Gastrocnemius medialis (tissue), 4 donors: ENCODE measurements around the gene GPR152. TPM values are rescaled to one million over a fixed set of nuclear protein-coding genes. Genes with fewer than 3 reads are reported as not detected.
"Not testable (repeated sequence)": the region's sequence is repeated elsewhere in the genome, so short reads cannot be mapped to it uniquely, and the experiment has no call there.

Source experiments
- ATAC-seq, 2 donors: fragments of 150-250 bp; one replicate each; pipeline ENCODE4 v1.9.1; 2016
- DNase-seq, 2 donors: peaks; one replicate each; pipeline ENCODE4 v3.0.0-alpha.2; 2019
- H3K27ac ChIP-seq, 4 donors: fragments of 200-600 bp; sonication (generic); 1 replicate in 1 of 4; 2 replicates in 3 of 4; pipeline ENCODE4 v1.5.1; 2016 to 2018; ENCODE audit warnings: mild to moderate bottlenecking in 2 of 4, moderate library complexity in 1 of 4
- H3K27me3 ChIP-seq, 3 donors: fragments of 200-600 bp; sonication (generic) in 2 of 3; 1 replicate in 1 of 3; 2 replicates in 2 of 3; pipeline versions ENCODE4 v1.5.1 to v1.6.0; 2016 to 2019; ENCODE audit warnings: mild to moderate bottlenecking in 1 of 3, moderate library complexity in 1 of 3
- H3K36me3 ChIP-seq, 2 donors: fragments of 200-600 bp; sonication (generic) in 1 of 2; one replicate each; pipeline ENCODE4 v1.5.1; 2017 to 2018
- H3K4me1 ChIP-seq, 2 donors: fragments of 200-600 bp; sonication (generic) in 1 of 2; one replicate each; pipeline ENCODE4 v1.5.1; 2016 to 2017; ENCODE audit warnings: mild to moderate bottlenecking in 2 of 2
- H3K4me3 ChIP-seq, 4 donors: fragments of 200-600 bp; sonication (generic) in 3 of 4; 1 replicate in 1 of 4; 2 replicates in 3 of 4; pipeline ENCODE4 v1.5.1; 2016 to 2019; ENCODE audit warnings: mild to moderate bottlenecking in 2 of 4
- H3K9me3 ChIP-seq, 3 donors: fragments of 200-600 bp; sonication (generic) in 2 of 3; 1 replicate in 1 of 3; 2 replicates in 2 of 3; pipeline ENCODE4 v1.5.1; 2016 to 2019
- CTCF ChIP-seq, 5 experiments: fragments of 450-650 bp in 3 of 5; fragments of 200-600 bp in 2 of 5; sonication (generic) in 2 of 5; IDR thresholded peaks in 4 of 5; conservative IDR thresholded peaks in 1 of 5; 1 replicate in 4 of 5; 2 replicates in 1 of 5; pipeline ENCODE4 v1.5.1; 2016 to 2019; ENCODE audit warnings: antibody characterized with exemption in 5 of 5, mild to moderate bottlenecking in 3 of 5, moderate library complexity in 3 of 5
- POLR2A ChIP-seq, 2 donors: fragments of 450-650 bp; IDR thresholded peaks; one replicate each; pipeline ENCODE4 v1.6.1; 2017; ENCODE audit warnings: antibody characterized with exemption in 2 of 2, mild to moderate bottlenecking in 2 of 2, moderate library complexity in 2 of 2
- in situ Hi-C, 4 donors: fragments of 200-750 bp; cut with MboI; loops; one replicate each; pipeline versions ENCODE4 v1.15.0 to v1.8.0; 2017; ENCODE audit warnings: low sequenced_read_pairs in 4 of 4
- intact Hi-C: fragments of 100-400 bp; cut with DNase I; formaldehyde crosslinking; loops from one replicate; pipeline ENCODE4 v1.15.1; 2023; ENCODE audit warnings: low total_unique reads
- microRNA-seq, 2 donors: library from miRNA; unstranded; fragments of <30 nt; microRNA quantifications; one replicate each; pipeline ENCODE4, GENCODE V29; 2016; ENCODE audit warnings: borderline replicate concordance in 2 of 2
- total RNA-seq, 4 donors: library from RNA; depleted of rRNA; stranded (reverse); fragments of >200 nt; gene quantifications; one replicate each; pipeline versions ENCODE4 v1.1.0 to v1.2.3, GENCODE V29; 2016

GPR152 gene
- total RNA-seq, 4 donors from 2014 or later = not detected

GRCh38 chr11:67404515-67405195 is 47.9 kb downstream of the GPR152 start:
- Histone ChIP-seq H3K4me3 (no peak overlapping the region), H3K36me3 (peaks cover 0 to 5% of the 10 kb centered on the region in 2 donors), H3K4me1 (peaks cover 19% of the 10 kb centered on the region in 2 donors), H3K27me3 (peaks cover 5 to 16% (median 10%) of the 10 kb centered on the region in 3 donors), H3K9me3 (no peaks in the 10 kb centered on the region), H3K27ac (no peak overlapping the region)
- TF ChIP-seq POLR2A (IDR thresholded peaks at IDR 0.05) = no peak
- ATAC-seq = no peak
- in situ Hi-C loops = no loop called here
- no peak for DNase-seq
- intact Hi-C loops = no loop called here

GRCh38 chr11:67403085-67403484 is 49.4 kb downstream of the GPR152 start:
- Histone ChIP-seq H3K36me3 (peaks cover 0 to 20% of the 10 kb centered on the region in 2 donors), H3K27ac (peak overlapping the region in 1 of 4 donors; percentile 89), H3K4me1 (peaks cover 19 to 20% of the 10 kb centered on the region in 2 donors)
- DNase-seq, ATAC-seq, H3K4me3 ChIP-seq, H3K9me3 ChIP-seq, in situ Hi-C loops, H3K27me3 ChIP-seq, intact Hi-C loops: not testable (repeated sequence)

GRCh38 chr11:67402192-67402839 is 50.2 kb downstream of the GPR152 start:
- H3K27me3 ChIP-seq, DNase-seq, H3K9me3 ChIP-seq, ATAC-seq, in situ Hi-C loops: not testable (repeated sequence)
- Histone ChIP-seq H3K27ac (peak overlapping the region; percentile 87 to 96 (median 90)), H3K4me1 (peaks cover 20% of the 10 kb centered on the region in 2 donors), H3K4me3 (peak overlapping the region; percentile 35 to 97 (median 72)), H3K36me3 (peaks cover 0 to 28% of the 10 kb centered on the region in 2 donors)
- intact Hi-C loops = loop anchor here (1.0 kb wide), 1 partner anchor 19 kb away; no protein-coding TSS in a partner anchor

GRCh38 chr11:67401495-67402191 is 50.9 kb downstream of the GPR152 start, which contains the start of gene PPP1CA:
Gene PPP1CA, minus strand, starts transcription at chr11:67401858. Its CDS starts 76 bp downstream, at chr11:67401782.
- TF ChIP-seq CTCF (IDR thresholded peaks at IDR 0.05 in 4 of 5, conservative IDR thresholded peaks at IDR 0.05 in 1 of 5) = peak; percentile 33 to 93 (median 55)
- peak; percentile 75 to 83 for TF ChIP-seq POLR2A (IDR thresholded peaks at IDR 0.05)
- peak within 1 kb of the TSS; percentile 87 to 96 (median 90) for H3K27ac ChIP-seq
- in situ Hi-C loops = no loop called here
- ATAC-seq (peak; percentile 90 to 92), DNase-seq (peak; percentile 81 to 87)
- no peaks in the 10 kb centered on the region for H3K27me3 ChIP-seq
- peak within 1 kb of the TSS; percentile 70 to 97 (median 80) for H3K4me3 ChIP-seq
- peaks cover 20 to 22% of the 10 kb centered on the region in 2 donors for H3K4me1 ChIP-seq
- H3K36me3 ChIP-seq = peaks cover 0 to 33% of the 10 kb centered on the region in 2 donors
- intact Hi-C loops = loop anchor here (1.0 kb wide), 4 partner anchors 20 to 105 kb away; partner anchors contain the start of genes AIP and TMEM134
- no peaks in the 10 kb centered on the region for H3K9me3 ChIP-seq

Small RNA genes within 50 kb of the gene (microRNA-seq; reads per million reads assigned to microRNA genes)
- gene MIR6752 = 0 reads per million in 2 donors

Other genes with a start within 250 kb of the GPR152 start
- gene GRK2, start 186.3 kb downstream of the GPR152 start, total RNA-seq = 10 to 100 TPM; 40.2 to 79.8 (median 68.4) TPM
- 10 to 100 TPM in 1 of 4 donors, 1 to 10 TPM in 3; 5.8 to 10.6 (median 9.7) TPM for gene ANKRD13D, start 163.4 kb downstream of the GPR152 start, total RNA-seq
- gene SSH3, start 149.2 kb downstream of the GPR152 start, total RNA-seq = 10 to 100 TPM in 2 of 4 donors, 1 to 10 TPM in 2; 7.9 to 16.3 (median 11.9) TPM
- 100 to 1,000 TPM in 2 of 4 donors, 10 to 100 TPM in 2; 57.4 to 115 (median 87.9) TPM for gene POLD4, start 99.2 kb downstream of the GPR152 start, total RNA-seq
- 1 to 10 TPM in 2 of 4 donors, under 1 TPM in 2; 0.24 to 2.7 (median 0.91) TPM for gene CLCF1, start 79.1 kb downstream of the GPR152 start, total RNA-seq
- 10 to 100 TPM in 2 of 4 donors, 1 to 10 TPM in 2; 5.2 to 14.7 (median 7.7) TPM for gene RAD9A, start 60.7 kb downstream of the GPR152 start, total RNA-seq
- 100 to 1,000 TPM in 3 of 4 donors, 10 to 100 TPM in 1; 78.4 to 193 (median 124) TPM for gene PPP1CA, start 50.9 kb downstream of the GPR152 start, total RNA-seq
- under 1 TPM in 3 of 4 donors, not detected in 1; 0.44 to 0.78 (median 0.56) TPM for gene TBC1D10C, start 48.6 kb downstream of the GPR152 start, total RNA-seq
- gene CARNS1, start 37.1 kb downstream of the GPR152 start, total RNA-seq = 10 to 100 TPM in 1 of 4 donors, 1 to 10 TPM in 3; 2.5 to 11.0 (median 4.9) TPM
- gene RPS6KB2, start 24.2 kb downstream of the GPR152 start, total RNA-seq = 10 to 100 TPM; 38.0 to 74.1 (median 39.4) TPM
- 1 to 10 TPM in 3 of 4 donors, under 1 TPM in 1; 0.47 to 1.5 (median 1.3) TPM for gene PTPRCAP, start 15.0 kb downstream of the GPR152 start, total RNA-seq
- gene CORO1B, start 9.3 kb downstream of the GPR152 start, total RNA-seq = 10 to 100 TPM in 3 of 4 donors, 1 to 10 TPM in 1; 4.9 to 14.8 (median 12.5) TPM
- under 1 TPM; 0.19 to 0.55 (median 0.30) TPM for gene CABP4, start 2.6 kb upstream of the GPR152 start, total RNA-seq
- gene TMEM134, start 16.5 kb upstream of the GPR152 start, total RNA-seq = 100 to 1,000 TPM in 2 of 4 donors, 10 to 100 TPM in 2; 79.8 to 155 (median 108) TPM
- 10 to 100 TPM; 33.0 to 60.8 (median 48.8) TPM for gene AIP, start 30.3 kb upstream of the GPR152 start, total RNA-seq
- 10 to 100 TPM in 1 of 4 donors, 1 to 10 TPM in 3; 4.0 to 12.2 (median 7.7) TPM for gene PITPNM1, start 52.6 kb upstream of the GPR152 start, total RNA-seq
- 10 to 100 TPM; 24.1 to 47.5 (median 37.3) TPM for gene CDK2AP2, start 55.4 kb upstream of the GPR152 start, total RNA-seq
- not detected for gene CABP2, start 70.7 kb upstream of the GPR152 start, total RNA-seq
- gene GSTP1, start 131.1 kb upstream of the GPR152 start, total RNA-seq = 100 to 1,000 TPM; 316 to 866 (median 549) TPM
- gene NDUFV1, start 154.2 kb upstream of the GPR152 start, total RNA-seq = 100 to 1,000 TPM; 306 to 608 (median 365) TPM
- 10 to 100 TPM; 23.3 to 42.4 (median 36.2) TPM for gene NUDT8, start 177.2 kb upstream of the GPR152 start, total RNA-seq
- gene TBX10, start 187.0 kb upstream of the GPR152 start, total RNA-seq = not detected
- gene ACY3, start 198.0 kb upstream of the GPR152 start, total RNA-seq = not detected
- gene ALDH3B2, start 221.9 kb upstream of the GPR152 start, total RNA-seq = not detected